H1 (cell line): Measurements from ENCODE around the gene MRPL40.

Source experiments
- CBX8 ChIP-seq: fragments of 300-800, 300-1000 bp; sonication (generic); IDR thresholded peaks from 2 replicates; pipeline ENCODE4 v1.7.1; 2016; ENCODE audit warnings: low read depth, low read length, borderline replicate concordance
- CEBPB ChIP-seq: IDR thresholded peaks from 2 replicates; pipeline ENCODE4 v1.6.1; 2012; ENCODE audit warnings: low read depth, low read length
- EP300 ChIP-seq, 2 experiments: IDR thresholded peaks; 1 replicate in 1 of 2; 2 replicates in 1 of 2; pipeline ENCODE4 v1.6.1; 2011 to 2012; ENCODE audit warnings: low read depth in 2 of 2, low read length in 2 of 2, mild to moderate bottlenecking in 2 of 2, borderline replicate concordance in 1 of 2, inconsistent platforms in 1 of 2, moderate library complexity in 1 of 2
- EZH2 ChIP-seq: fragments of 200-600 bp; sonication (generic); IDR thresholded peaks from 2 replicates; pipeline ENCODE4 v1.7.1; 2012; ENCODE audit warnings: low read depth, mild to moderate bottlenecking, moderate library complexity, low read length, inconsistent platforms; ENCODE audit not compliant: severe bottlenecking
- JUND ChIP-seq: IDR thresholded peaks from 2 replicates; pipeline ENCODE4 v1.6.1; 2011; ENCODE audit warnings: mild to moderate bottlenecking, improper control_type of control experiment, low read length
- KDM5A ChIP-seq: fragments of 200-600 bp; IDR thresholded peaks from 2 replicates; pipeline ENCODE4 v1.7.1; 2012; ENCODE audit warnings: mild to moderate bottlenecking, low read length, inconsistent platforms, mixed read lengths
- MAFK ChIP-seq: IDR thresholded peaks from 2 replicates; pipeline ENCODE4 v1.6.1; 2012; ENCODE audit warnings: low read depth, mild to moderate bottlenecking, improper control_type of control experiment, low read length
- SIRT6 ChIP-seq: IDR thresholded peaks from one replicate; pipeline ENCODE4 v1.7.1; 2012; ENCODE audit warnings: low read length, inconsistent platforms
- SP1 ChIP-seq: IDR thresholded peaks from 2 replicates; pipeline ENCODE4 v1.6.1; 2011; ENCODE audit warnings: low read depth, low read length
- SP2 ChIP-seq: IDR thresholded peaks from 2 replicates; pipeline ENCODE4 v1.6.1; 2012; ENCODE audit warnings: mild to moderate bottlenecking, low read length, inconsistent platforms
- YY1 ChIP-seq: IDR thresholded peaks from 2 replicates; pipeline ENCODE4 v1.6.1; 2011; ENCODE audit warnings: low read depth, mild to moderate bottlenecking, low read length
- TF ChIP-seq, protein P1 (sequence below), 3 experiments: IDR thresholded peaks; 1 replicate in 2 of 3; 2 replicates in 1 of 3; pipeline versions ENCODE4 v1.5.1 to v1.6.1; 2011; ENCODE audit warnings: low read length in 3 of 3, mild to moderate bottlenecking in 3 of 3, inconsistent platforms in 2 of 3, low read depth in 1 of 3, moderate library complexity in 1 of 3; ENCODE audit not compliant: insufficient read depth in 1 of 3; ENCODE audit errors: control extremely low read depth in 1 of 3
- TF ChIP-seq, protein P2 (sequence below): IDR thresholded peaks from 2 replicates; pipeline ENCODE4 v1.6.1; 2011; ENCODE audit warnings: low read length, improper control_type of control experiment

DNA sequence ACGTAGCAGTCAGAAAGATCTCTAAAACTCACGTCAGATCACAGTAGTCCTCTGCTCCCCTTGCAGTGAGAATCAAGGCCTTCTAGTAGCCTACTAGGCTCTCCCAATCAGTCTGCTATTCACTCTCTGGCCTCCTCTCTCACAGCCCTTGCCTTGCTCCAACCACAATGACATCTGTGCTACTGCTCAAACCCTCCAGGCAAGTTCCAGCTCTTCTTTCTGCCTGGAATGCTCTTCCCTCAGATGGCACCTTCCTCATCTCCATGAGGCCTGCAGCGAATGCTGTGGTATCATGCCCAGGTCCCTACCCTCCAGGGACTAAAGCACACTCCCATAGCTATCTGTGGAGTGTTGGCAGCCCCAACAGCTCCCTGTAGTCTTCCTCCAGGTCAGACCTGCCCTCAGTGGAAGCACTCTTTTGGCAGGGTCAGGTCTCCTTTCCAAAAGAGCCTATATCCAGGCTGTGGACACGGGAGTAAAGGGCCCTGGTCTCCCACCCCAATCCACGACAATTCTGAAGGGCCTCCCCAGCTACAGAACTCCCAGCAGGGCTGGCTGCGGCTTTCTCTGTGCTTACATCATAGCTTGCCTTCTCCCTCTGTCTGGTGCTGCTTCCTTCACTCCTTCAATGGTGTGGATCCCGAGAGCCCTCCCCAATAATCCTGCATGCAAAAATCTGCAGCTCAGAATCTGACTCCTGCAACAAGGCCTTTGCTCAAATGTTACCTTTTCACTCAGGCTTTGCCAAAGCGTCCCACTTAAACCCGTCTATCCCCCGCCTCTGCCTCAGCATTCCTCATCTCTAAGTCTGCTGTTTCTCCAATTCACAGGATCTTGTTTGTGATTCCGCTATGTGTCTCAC lies 9.7 kb upstream of the MRPL40 start:
- TF ChIP-seq, protein P1, sequence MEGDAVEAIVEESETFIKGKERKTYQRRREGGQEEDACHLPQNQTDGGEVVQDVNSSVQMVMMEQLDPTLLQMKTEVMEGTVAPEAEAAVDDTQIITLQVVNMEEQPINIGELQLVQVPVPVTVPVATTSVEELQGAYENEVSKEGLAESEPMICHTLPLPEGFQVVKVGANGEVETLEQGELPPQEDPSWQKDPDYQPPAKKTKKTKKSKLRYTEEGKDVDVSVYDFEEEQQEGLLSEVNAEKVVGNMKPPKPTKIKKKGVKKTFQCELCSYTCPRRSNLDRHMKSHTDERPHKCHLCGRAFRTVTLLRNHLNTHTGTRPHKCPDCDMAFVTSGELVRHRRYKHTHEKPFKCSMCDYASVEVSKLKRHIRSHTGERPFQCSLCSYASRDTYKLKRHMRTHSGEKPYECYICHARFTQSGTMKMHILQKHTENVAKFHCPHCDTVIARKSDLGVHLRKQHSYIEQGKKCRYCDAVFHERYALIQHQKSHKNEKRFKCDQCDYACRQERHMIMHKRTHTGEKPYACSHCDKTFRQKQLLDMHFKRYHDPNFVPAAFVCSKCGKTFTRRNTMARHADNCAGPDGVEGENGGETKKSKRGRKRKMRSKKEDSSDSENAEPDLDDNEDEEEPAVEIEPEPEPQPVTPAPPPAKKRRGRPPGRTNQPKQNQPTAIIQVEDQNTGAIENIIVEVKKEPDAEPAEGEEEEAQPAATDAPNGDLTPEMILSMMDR (IDR thresholded peaks at IDR 0.05; ENCODE audit: control extremely low read depth in 1 of 3, insufficient read depth in 1 of 3, low read depth in 1 of 3, low read length in 3 of 3): no peak
- TF ChIP-seq JUND: no peak
- no peak for TF ChIP-seq SP1
- no peak for TF ChIP-seq SP2
- no peak for TF ChIP-seq EZH2
- TF ChIP-seq KDM5A: no peak
- TF ChIP-seq EP300 (IDR thresholded peaks at IDR 0.05; ENCODE audit: borderline replicate concordance in 1 of 2, low read depth in 2 of 2, low read length in 2 of 2): no peak
- TF ChIP-seq CBX8: no peak
- no peak for TF ChIP-seq CEBPB
- TF ChIP-seq YY1: no peak
- TF ChIP-seq MAFK: no peak
- TF ChIP-seq, protein P2, sequence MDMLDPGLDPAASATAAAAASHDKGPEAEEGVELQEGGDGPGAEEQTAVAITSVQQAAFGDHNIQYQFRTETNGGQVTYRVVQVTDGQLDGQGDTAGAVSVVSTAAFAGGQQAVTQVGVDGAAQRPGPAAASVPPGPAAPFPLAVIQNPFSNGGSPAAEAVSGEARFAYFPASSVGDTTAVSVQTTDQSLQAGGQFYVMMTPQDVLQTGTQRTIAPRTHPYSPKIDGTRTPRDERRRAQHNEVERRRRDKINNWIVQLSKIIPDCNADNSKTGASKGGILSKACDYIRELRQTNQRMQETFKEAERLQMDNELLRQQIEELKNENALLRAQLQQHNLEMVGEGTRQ: no peak
- TF ChIP-seq SIRT6: no peak
